NCI-H345 (cell line): Measurements from ENCODE around the gene SFXN5.
"Not testable (repeated sequence)": the region's sequence is repeated elsewhere in the genome, so short reads cannot be mapped to it uniquely, and the experiment has no call there.

Experiments used
- DNase-seq: peaks from one replicate; lab custom pipeline; 2025; lab: John Stamatoyannopoulos, UW

Gene SFXN5

GRCh38 chr2:73101626-73102256, 30.2 kb upstream of the SFXN5 start:
- DNase-seq, result no peak

GRCh38 chr2:73100956-73101355, 29.4 kb upstream of the SFXN5 start:
- no peak for DNase-seq

DNA sequence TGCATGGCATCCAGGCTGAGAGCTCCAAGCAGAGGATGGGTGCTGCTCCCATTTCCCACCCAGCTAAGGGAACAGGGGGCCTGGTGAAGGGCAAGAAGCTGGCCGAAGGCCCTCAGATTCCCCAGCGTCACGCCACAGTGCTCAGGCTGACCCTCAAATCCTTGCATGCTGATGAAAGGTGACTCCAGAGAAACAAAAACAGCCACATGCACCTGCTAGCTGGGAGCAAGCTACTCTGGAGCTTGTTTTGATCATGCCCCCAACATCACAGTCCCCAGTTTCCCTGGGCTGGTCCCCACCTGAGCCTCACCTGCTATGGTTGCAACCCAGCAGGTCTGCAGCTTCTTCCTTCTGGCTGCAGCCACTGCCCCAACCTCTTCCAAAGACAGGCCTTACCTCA, 28.0 kb upstream of the SFXN5 start:
- no peak for DNase-seq

GRCh38 chr2:73095910-73096309, 24.4 kb upstream of the SFXN5 start:
- DNase-seq, result no peak

GRCh38 chr2:73093601-73094218, 22.2 kb upstream of the SFXN5 start:
- DNase-seq, result not testable (repeated sequence)

- no peak for DNase-seq
Observed at GRCh38 chr2:73092146-73092783, 20.8 kb upstream of the SFXN5 start.

GRCh38 chr2:73091696-73092095, 20.2 kb upstream of the SFXN5 start:
- no peak for DNase-seq

GRCh38 chr2:73091164-73091563, 19.7 kb upstream of the SFXN5 start:
- DNase-seq, result no peak

GRCh38 chr2:73089270-73090030, 17.9 kb upstream of the SFXN5 start:
- DNase-seq, result no peak

DNA sequence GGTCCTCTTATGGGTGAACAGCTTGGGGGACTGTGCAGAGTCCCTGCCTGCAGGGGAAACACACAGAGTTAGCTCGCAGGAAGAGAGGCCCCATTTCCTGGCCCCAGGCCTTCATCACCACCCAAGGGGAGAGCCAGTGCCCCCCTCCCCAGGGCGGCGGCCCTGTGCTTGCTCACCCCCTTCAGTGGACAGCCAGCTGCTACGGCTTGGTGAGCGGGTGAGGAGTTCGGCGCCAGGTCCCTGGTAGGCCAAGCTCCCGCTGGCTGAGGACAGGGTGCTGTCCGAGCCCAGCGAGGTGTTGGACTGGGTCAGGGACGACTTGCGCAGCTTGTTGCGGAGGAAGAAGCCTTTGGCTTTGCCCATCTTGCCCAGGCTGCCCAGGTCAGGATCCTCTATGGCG, 17.2 kb upstream of the SFXN5 start:
- no peak for DNase-seq

DNA sequence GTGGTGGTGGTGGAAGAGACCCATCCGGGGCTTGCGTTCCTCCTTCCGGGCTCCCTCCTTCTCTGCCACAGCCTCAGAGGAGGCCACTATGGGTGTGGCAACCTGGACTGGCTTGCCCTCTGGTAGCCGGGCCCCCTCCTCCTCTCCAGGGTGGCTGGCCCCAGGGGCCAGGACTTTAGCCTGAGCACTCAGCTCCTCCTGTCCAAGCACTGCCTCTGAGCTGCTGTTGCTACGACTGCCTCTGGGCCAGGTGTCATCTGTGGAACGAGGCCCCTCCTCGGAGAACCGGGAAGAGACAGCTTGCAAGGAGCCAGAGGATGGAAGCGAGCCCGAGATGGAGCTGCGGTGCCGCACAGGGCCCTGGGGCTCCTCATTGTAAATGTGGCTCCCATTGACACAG, 16.7 kb upstream of the SFXN5 start:
- no peak for DNase-seq

GRCh38 chr2:73087311-73087710, 15.8 kb upstream of the SFXN5 start:
- no peak for DNase-seq

GRCh38 chr2:73085691-73086090, 14.2 kb upstream of the SFXN5 start:
- peak; percentile 72 for DNase-seq

DNA sequence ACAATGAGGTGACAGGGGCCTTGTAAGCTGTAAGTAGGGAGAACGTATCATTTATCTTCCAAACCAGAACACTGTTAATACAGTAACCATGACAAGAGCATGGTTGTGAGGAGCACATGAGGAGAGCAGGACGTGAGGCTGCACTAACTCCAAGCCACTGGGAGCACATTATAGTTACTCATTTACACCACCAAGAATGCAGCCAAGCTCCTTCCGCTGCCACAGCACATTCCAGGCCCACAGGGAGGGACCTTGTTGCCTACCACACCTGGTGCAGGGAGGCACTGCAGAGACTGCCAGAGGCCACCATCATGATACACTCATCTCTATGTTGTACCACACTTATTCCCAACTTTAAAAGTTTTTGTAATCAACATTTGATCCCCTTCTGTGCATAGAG, 13.5 kb upstream of the SFXN5 start:
- no peak for DNase-seq

DNA sequence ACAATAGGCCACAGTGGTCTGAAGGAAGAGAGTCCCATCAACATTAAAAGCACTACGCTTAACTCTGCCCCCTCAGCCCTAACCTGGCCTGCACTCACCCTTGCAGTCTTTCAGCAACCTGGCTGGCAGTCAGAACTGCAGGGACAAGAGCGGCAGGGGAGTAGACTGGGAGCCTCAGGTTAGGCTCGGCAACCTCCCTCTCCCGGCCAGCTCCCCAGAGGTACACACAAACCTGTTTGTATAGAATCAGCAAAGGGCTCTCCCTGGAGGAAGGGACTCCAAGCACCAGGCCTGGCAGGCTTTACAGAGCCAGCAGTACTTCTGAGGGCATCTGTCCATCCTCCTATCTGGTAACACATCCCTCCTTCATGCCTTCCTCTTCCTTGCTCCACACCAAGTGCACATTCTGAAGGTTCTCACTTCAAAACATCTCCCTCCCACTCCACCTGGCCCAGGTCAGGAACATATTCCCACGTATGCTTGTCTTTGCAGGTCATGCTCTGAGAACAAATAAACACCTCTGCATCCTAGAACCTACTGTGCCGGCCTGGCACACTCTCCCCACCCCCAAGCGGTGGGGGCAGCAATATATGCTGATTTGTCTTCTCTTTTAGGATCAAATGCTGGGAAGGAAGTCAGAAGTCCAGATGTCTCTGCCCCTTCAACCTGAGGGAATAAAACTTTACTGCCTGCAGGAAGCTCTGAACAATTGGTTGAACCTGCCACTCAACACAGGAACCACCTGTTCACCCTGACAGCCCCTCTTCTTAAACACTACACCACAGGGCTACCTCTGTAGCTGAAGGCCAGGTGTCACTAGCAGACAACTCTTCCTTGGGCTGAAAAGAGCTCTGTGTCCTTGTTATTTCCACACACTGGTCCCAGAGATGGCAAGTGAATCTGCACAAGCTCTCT, 12.6 kb upstream of the SFXN5 start:
- peak; percentile 18 for DNase-seq

GRCh38 chr2:73082523-73083410, 11.3 kb upstream of the SFXN5 start:
- DNase-seq, result no peak

- no peak for DNase-seq
Observed at GRCh38 chr2:73081181-73081671, 9.7 kb upstream of the SFXN5 start.

GRCh38 chr2:73080321-73081131, 9.0 kb upstream of the SFXN5 start:
- DNase-seq, result no peak

- DNase-seq, result no peak
Observed at GRCh38 chr2:73079636-73080035, 8.1 kb upstream of the SFXN5 start.
